NB4 (cell line): ENCODE data around the gene EIF5A.

ENCODE experiments used
- DNase-seq: peaks from one replicate; pipeline ENCODE4 v3.0.0; 2010; ENCODE audit warnings: low read depth
- H3K4me3 ChIP-seq: one replicate; pipeline ENCODE4 v1.5.1; 2011; ENCODE audit warnings: mild to moderate bottlenecking, low read depth, low read length, moderate library complexity
- MAX ChIP-seq: IDR thresholded peaks from 2 replicates; pipeline ENCODE4 v1.6.1; 2011; ENCODE audit warnings: low read depth, low read length
- MYC ChIP-seq: IDR thresholded peaks from 2 replicates; pipeline ENCODE4 v1.6.1; 2011; ENCODE audit warnings: low read depth, low read length
- POLR2A ChIP-seq: IDR thresholded peaks from 2 replicates; pipeline ENCODE4 v1.6.1; 2011; ENCODE audit warnings: mild to moderate bottlenecking; ENCODE audit not compliant: insufficient read length; ENCODE audit errors: extremely low read depth
- TF ChIP-seq, protein P1 (sequence below): IDR thresholded peaks from one replicate; pipeline ENCODE4 v1.5.1; 2012; ENCODE audit warnings: low read depth, low read length

The EIF5A gene

DNA sequence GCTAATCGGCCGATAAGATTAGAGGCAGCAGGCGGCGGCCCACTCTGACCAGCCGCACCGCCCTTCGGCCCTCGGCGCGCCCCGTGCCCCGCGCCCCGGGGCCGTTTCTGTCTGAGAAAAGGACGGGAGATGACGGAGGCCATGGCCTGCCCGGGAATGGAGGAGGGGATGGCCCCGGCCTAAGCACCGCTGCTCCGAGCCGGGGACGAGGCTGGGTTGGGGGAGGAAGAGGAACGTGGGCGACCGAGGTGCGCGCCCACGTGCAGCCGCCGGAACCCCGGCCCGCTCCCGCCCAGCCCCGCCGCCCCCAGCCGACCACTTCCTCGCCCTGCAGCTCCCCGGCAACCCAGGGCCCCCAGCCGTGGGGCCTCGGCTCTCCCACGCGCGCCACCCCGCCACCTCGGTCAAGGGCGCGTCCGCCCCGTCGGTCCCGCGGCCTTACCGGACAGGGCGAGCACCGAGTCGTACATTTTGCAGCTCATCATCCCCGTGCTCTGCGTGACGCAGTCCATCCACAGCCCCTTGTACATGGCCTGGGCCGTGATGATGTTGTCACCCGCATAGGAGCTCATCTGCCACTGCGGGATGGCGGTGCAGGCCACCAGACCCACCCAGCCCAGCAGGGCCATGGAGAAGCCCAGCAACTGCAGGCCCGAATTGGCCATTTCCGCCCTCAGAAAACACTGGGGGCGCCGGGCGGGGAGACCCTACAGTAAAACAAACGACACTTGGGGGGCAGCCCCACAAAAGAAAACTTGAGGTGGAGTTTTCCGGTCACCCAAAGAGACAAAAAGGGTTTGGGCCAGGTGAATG, 45.8 kb upstream of the EIF5A start:
- TF ChIP-seq MAX (no peak), POLR2A (no peak)
- no peak overlapping the region for H3K4me3 ChIP-seq
- DNase-seq: no peak

DNA sequence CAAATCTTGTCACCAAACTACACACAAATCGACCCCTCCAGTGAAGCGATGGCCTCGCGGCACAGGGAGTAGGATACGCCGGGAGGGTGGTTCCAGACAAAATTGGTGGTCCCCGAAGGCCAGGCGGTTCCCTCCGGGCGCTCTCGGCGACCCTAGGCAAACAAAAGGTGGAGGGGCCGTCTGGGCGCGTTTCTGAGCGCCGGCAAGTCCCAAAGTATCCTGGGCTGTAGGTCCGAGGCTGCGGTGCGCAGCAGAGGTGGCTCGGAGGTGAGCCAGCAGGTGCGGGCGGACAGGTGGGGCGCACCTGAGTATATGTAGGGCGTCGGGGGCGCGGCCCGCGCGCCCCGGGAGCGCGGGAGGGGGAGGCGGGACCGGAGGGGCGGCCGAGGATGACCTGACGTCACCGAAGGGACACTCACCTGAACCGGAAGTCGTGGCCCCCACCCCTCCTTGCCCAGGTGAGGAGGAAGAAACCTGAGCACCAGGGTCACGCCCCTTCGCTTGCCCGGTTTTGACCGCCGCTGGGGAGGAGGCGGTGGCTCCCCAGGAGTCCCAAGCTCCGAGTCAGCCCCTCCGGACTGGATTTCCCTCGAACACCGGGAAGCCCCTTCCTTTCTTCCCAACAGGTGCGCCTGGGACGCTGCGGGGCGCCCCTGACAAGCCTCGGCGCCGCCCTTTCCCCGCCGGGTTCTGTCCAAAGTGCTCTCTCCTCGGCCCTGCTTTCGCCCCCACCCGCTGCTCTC, 45.1 kb upstream of the EIF5A start, which contains the start of gene CLDN7:
Gene CLDN7, minus strand, starts transcription at position 287 of the 743 bp plus-strand sequence. CDS start 435 bp downstream, outside the sequence.
- no peak for DNase-seq
- TF ChIP-seq POLR2A (no peak), MYC (no peak), MAX (no peak)
- TF ChIP-seq, protein P1, sequence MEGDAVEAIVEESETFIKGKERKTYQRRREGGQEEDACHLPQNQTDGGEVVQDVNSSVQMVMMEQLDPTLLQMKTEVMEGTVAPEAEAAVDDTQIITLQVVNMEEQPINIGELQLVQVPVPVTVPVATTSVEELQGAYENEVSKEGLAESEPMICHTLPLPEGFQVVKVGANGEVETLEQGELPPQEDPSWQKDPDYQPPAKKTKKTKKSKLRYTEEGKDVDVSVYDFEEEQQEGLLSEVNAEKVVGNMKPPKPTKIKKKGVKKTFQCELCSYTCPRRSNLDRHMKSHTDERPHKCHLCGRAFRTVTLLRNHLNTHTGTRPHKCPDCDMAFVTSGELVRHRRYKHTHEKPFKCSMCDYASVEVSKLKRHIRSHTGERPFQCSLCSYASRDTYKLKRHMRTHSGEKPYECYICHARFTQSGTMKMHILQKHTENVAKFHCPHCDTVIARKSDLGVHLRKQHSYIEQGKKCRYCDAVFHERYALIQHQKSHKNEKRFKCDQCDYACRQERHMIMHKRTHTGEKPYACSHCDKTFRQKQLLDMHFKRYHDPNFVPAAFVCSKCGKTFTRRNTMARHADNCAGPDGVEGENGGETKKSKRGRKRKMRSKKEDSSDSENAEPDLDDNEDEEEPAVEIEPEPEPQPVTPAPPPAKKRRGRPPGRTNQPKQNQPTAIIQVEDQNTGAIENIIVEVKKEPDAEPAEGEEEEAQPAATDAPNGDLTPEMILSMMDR: no peak
- no peak within 1 kb of the TSS for H3K4me3 ChIP-seq

DNA sequence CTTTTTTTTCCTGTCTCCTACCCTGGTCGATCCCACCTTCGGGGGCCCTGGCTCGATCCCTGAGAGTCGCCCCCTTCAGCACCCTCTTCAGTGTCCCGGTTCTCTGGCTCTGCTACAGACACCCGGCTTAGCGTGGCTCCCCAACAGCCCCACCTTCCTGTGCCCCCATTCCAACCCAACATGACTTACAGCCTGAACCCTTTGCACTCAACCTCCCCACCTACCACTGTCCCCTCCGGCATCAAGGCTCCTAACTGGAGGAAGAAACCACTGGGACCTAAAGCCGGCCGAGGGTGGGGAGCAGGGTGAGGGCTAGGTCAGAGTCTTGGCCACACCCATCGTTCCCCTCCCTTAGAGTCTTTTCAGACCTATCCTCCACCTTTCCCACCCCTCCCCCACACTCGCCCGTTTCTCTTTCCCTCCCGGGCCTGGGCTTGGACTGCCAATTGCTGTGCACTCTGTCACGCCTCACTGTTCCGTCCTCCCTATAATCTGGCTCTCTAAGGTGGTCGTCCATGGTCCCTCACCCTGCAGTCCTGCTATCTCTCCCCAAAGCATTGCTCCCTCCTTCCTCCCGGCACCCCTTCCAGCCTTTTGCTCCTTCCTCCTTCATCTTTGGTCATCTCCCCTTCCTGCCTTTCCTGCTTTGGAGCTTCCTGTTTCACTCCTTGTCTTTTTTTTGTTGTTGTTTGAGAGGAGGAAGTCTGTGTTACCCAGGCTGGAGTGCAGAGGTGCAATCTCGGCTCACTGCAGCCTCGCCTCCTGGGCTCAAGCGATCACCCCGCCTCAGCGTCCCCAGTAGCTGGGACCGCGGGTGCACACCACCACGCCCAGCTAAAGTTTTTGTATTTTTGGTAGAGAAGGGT, 44.3 kb upstream of the EIF5A start:
- no peak for TF ChIP-seq MYC
- no peak for TF ChIP-seq MAX
- no peak for TF ChIP-seq POLR2A
- TF ChIP-seq, protein P1: no peak
- DNase-seq: no peak
- no peak overlapping the region for H3K4me3 ChIP-seq

DNA sequence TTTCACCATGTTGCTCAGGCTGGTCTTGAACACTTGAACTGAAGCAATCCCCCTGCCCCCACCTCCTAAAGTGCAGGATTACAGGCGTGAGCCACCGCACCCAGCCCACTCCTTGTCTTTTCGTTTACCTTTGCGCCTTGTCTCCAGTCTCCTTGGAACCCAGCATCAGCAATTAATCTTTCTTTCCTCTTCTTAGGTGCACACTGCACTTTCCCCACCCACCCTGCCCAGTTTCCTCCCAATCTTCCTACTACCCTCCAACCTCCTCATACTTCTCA, 43.7 kb upstream of the EIF5A start:
- H3K4me3 ChIP-seq: no peak overlapping the region
- no peak for DNase-seq
- TF ChIP-seq MYC (no peak), POLR2A (no peak), MAX (no peak)
- TF ChIP-seq, protein P1: no peak

DNA sequence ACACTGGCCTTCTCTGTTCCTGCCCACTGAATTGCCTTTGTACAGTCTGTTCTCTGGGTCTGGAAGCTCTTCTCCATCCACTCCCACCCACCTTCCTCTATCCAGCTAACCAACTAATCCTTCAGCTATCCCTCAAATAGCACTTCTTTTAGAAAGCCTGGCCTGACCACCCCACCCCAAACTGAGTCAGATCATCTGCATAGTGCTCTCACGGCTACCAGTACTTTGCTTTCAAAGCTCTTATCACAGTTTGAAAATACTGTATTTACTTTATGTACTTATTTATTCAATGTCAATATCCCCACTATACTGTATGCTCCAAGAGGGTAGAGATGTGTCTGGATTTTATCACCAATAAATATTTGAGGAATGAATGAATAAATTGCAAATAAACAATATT, 40.6 kb upstream of the EIF5A start:
- TF ChIP-seq, protein P1: no peak
- no peak for TF ChIP-seq MAX
- H3K4me3 ChIP-seq: no peak overlapping the region
- no peak for DNase-seq
